ENCODE data around the gene FBXO15. TPM values are rescaled to one million over a fixed set of nuclear protein-coding genes. Genes with fewer than 3 reads are reported as not detected.

The FBXO15 gene
- total and polyA plus RNA-seq, 2 of the 8 experiments (the other 6 are each of a cell fraction or from before 2014, with no cell fraction given) = 0.84 to 0.85 TPM

GRCh38 chr18:74153793-74154192 lies 6.2 kb upstream of the FBXO15 start:
- Histone ChIP-seq H4K5ac (ENCODE audit: insufficient read length, low read depth, low read length) (no peak overlapping the region), H4K20me1 (replicated peaks in 1 of 2; ENCODE audit: control insufficient read depth in 1 of 2, insufficient read depth in 2 of 2, low read length in 2 of 2) (peaks cover 2 to 5% of the 10 kb centered on the region in 2 experiments), H3K4ac (replicated peaks; ENCODE audit: insufficient read length, low read depth, low read length) (no peak overlapping the region), H3K14ac (ENCODE audit: insufficient read length) (no peak overlapping the region), H2AK5ac (ENCODE audit: low read depth, low read length) (no peak overlapping the region), H3K27me3 (replicated peaks in 1 of 4; ENCODE audit: control insufficient read depth in 3 of 4, extremely low read depth in 1 of 4, insufficient read depth in 3 of 4, low read length in 3 of 4) (no peaks in the 10 kb centered on the region), H2BK12ac (ENCODE audit: low read depth, low read length) (no peak overlapping the region), H3K27ac (ENCODE audit: low read depth, low read length) (no peak overlapping the region), H3K79me2 (ENCODE audit: control insufficient read depth in 1 of 2, insufficient read depth in 2 of 2, low read length in 2 of 2) (peaks cover 11 to 53% of the 10 kb centered on the region in 2 experiments), H4K91ac (replicated peaks; ENCODE audit: insufficient read length, low read length) (no peak overlapping the region), H2BK120ac (replicated peaks; ENCODE audit: low read depth, low read length) (no peak overlapping the region), H3K36me3 (ENCODE audit: control insufficient read depth in 2 of 4, insufficient read depth in 4 of 4, low read length in 3 of 4) (peaks cover 0 to 39% (median 25%) of the 10 kb centered on the region in 4 experiments; a peak in 7 of 8 replicates), H2BK15ac (ENCODE audit: low read length) (no peak overlapping the region), H2BK20ac (ENCODE audit: low read length) (no peak overlapping the region), H3K23me2 (ENCODE audit: low read depth, low read length) (0 out of 2 replicates have a peak, but pooled peaks cover 2% of the 10 kb centered on the region), H3K4me2 (ENCODE audit: insufficient read depth in 1 of 2, low read depth in 2 of 2, low read length in 2 of 2) (no peak overlapping the region), H3K23ac (ENCODE audit: insufficient read length) (no peak overlapping the region), H3K9me3 (ENCODE audit: insufficient read depth in 2 of 2, low read depth in 1 of 2, low read length in 1 of 2) (no peaks in the 10 kb centered on the region), H3K4me3 (ENCODE audit: extremely low read depth in 1 of 4, insufficient read depth in 2 of 4, low read depth in 3 of 4, low read length in 4 of 4) (no peak overlapping the region), H3K56ac (replicated peaks; ENCODE audit: insufficient read length, low read depth, low read length) (no peak overlapping the region), H3K79me1 (ENCODE audit: low read depth, low read length) (peaks cover 11% of the 10 kb centered on the region), H3K9ac (replicated peaks in 1 of 4; ENCODE audit: extremely low read depth in 1 of 4, low read depth in 3 of 4, low read length in 3 of 4) (no peak overlapping the region), H2BK5ac (ENCODE audit: low read depth, low read length) (no peak overlapping the region), H3K4me1 (replicated peaks in 1 of 4; ENCODE audit: control insufficient read depth in 3 of 4, insufficient read depth in 4 of 4, low read length in 3 of 4) (peaks cover 0 to 6% (median under 1%) of the 10 kb centered on the region in 4 experiments; a peak in 4 of 7 replicates), H4K8ac (ENCODE audit: extremely low read depth, insufficient read depth, low read length) (no peak overlapping the region), H3K18ac (ENCODE audit: extremely low read depth, low read length) (no peak overlapping the region), H2AFZ (ENCODE audit: low read length) (no peak overlapping the region)
- TF ChIP-seq SP1 (IDR thresholded peaks at IDR 0.05; ENCODE audit: low read depth, low read length) (no peak), KDM5A (IDR thresholded peaks at IDR 0.05; ENCODE audit: low read length) (no peak), POLR2AphosphoS5 (IDR thresholded peaks at IDR 0.05; ENCODE audit: low read depth, low read length) (no peak)
- FAIRE-seq (no peak), DNase-seq (ENCODE audit: low read depth in 1 of 2, low spot score in 2 of 2) (no peak)
- ChIA-PET POLR2A (ENCODE audit: partially characterized antibody) (interaction anchor here (1.5 kb wide), 1 partner anchor 13 kb away, joined by 4 read pairs; no protein-coding TSS in a partner anchor), CTCF (ENCODE audit: partially characterized antibody) (interaction anchor here (0.6 to 3.3 kb wide), 11 partner anchors 9 to 211 kb away, joined by 3 to 30 read pairs (median 6); no protein-coding TSS in a partner anchor)
- WGBS, 2 experiments (ENCODE audit: extremely low coverage in 1 of 2, insufficient coverage in 1 of 2, insufficient read length in 1 of 2, insufficient replicate concordance in 2 of 2, low coverage in 1 of 2, low lambda C conversion rate in 2 of 2, missing lambda C conversion rate in 1 of 2) = 91% methylated on average over 4 of the region's 4 CpGs; no CpG with 5 or more reads in 1 of the 2 experiments
